Liver (tissue), 9 donors: ENCODE results near the gene PLCB3. TPM values are rescaled to one million over a fixed set of nuclear protein-coding genes. Genes with fewer than 3 reads are reported as not detected.

Source experiments
- DNase-seq: peaks from one replicate; pipeline ENCODE4 v3.0.0-alpha.2; 2017; ENCODE audit warnings: low spot score
- H3K27ac ChIP-seq, 2 donors: one replicate each; pipeline ENCODE4 v1.7.0; 2013; ENCODE audit warnings: inconsistent platforms in 2 of 2, low read length in 2 of 2, control low read depth in 1 of 2, low read depth in 1 of 2, mild to moderate bottlenecking in 1 of 2
- H3K27me3 ChIP-seq, 4 donors: one replicate each; pipeline versions ENCODE4 v1.6.1 to v1.7.0; 2013; ENCODE audit warnings: low read length in 3 of 4, inconsistent platforms in 1 of 4, mild to moderate bottlenecking in 1 of 4, moderate library complexity in 1 of 4; ENCODE audit not compliant: control insufficient read depth in 4 of 4, insufficient read depth in 4 of 4
- H3K36me3 ChIP-seq, 4 donors: one replicate each; pipeline versions ENCODE4 v1.6.1 to v1.7.0; 2013; ENCODE audit warnings: low read length in 3 of 4, mild to moderate bottlenecking in 3 of 4, low read depth in 1 of 4, moderate library complexity in 1 of 4; ENCODE audit not compliant: control insufficient read depth in 4 of 4, insufficient read depth in 3 of 4
- H3K4me1 ChIP-seq, 4 donors: one replicate each; pipeline versions ENCODE4 v1.6.1 to v1.7.0; 2013; ENCODE audit warnings: low read length in 3 of 4, mild to moderate bottlenecking in 3 of 4, moderate library complexity in 1 of 4; ENCODE audit not compliant: control insufficient read depth in 4 of 4, insufficient read depth in 4 of 4
- H3K4me3 ChIP-seq, 3 donors: one replicate each; pipeline versions ENCODE4 v1.6.1 to v1.7.0; 2013; ENCODE audit warnings: low read length in 3 of 3, control low read depth in 1 of 3, low read depth in 1 of 3, mild to moderate bottlenecking in 1 of 3
- H3K9ac ChIP-seq, 2 donors: one replicate each; pipeline ENCODE4 v1.7.0; 2013; ENCODE audit warnings: low read length in 2 of 2, mild to moderate bottlenecking in 2 of 2, moderate library complexity in 2 of 2, control low read depth in 1 of 2, low read depth in 1 of 2
- H3K9me3 ChIP-seq, 4 donors: one replicate each; pipeline versions ENCODE4 v1.6.1 to v1.7.0; 2013; ENCODE audit warnings: low read length in 3 of 4; ENCODE audit not compliant: control insufficient read depth in 4 of 4
- CTCF ChIP-seq: fragments of 150-350 bp; IDR thresholded peaks from 2 replicates; pipeline ENCODE4 v1.5.1; 2017; ENCODE audit warnings: improper control_type of control experiment, low read depth, low read length; ENCODE audit not compliant: missing input control
- FOXA1 ChIP-seq: IDR thresholded peaks from 2 replicates; pipeline ENCODE4 v1.6.1; 2016; ENCODE audit warnings: antibody characterized with exemption
- FOXA2 ChIP-seq: IDR thresholded peaks from 2 replicates; pipeline ENCODE4 v1.6.1; 2016; ENCODE audit warnings: antibody characterized with exemption
- GABPA ChIP-seq, 2 donors: IDR thresholded peaks in 1 of 2; conservative IDR thresholded peaks in 1 of 2; 2 replicates each; pipeline ENCODE4 v1.6.1; 2016; ENCODE audit warnings: antibody characterized with exemption in 2 of 2, mild to moderate bottlenecking in 1 of 2, moderate library complexity in 1 of 2
- HNF4G ChIP-seq: IDR thresholded peaks from 2 replicates; pipeline ENCODE4 v1.6.1; 2016; ENCODE audit warnings: antibody characterized with exemption
- JUND ChIP-seq, 2 donors: IDR thresholded peaks; 2 replicates each; pipeline ENCODE4 v1.6.1; 2016; ENCODE audit warnings: antibody characterized with exemption in 2 of 2
- MAX ChIP-seq: IDR thresholded peaks from 2 replicates; pipeline ENCODE4 v1.6.1; 2016; ENCODE audit warnings: antibody characterized with exemption
- RAD21 ChIP-seq, 2 donors: IDR thresholded peaks; 2 replicates each; pipeline ENCODE4 v1.6.1; 2016; ENCODE audit warnings: antibody characterized with exemption in 2 of 2, mild to moderate bottlenecking in 2 of 2
- REST ChIP-seq: IDR thresholded peaks from 2 replicates; pipeline ENCODE4 v1.6.1; 2016; ENCODE audit warnings: antibody characterized with exemption, mild to moderate bottlenecking
- RXRA ChIP-seq, 2 donors: IDR thresholded peaks; 2 replicates each; pipeline ENCODE4 v1.6.1; 2017 to 2018; ENCODE audit warnings: antibody characterized with exemption in 2 of 2, mild to moderate bottlenecking in 1 of 2
- SP1 ChIP-seq: IDR thresholded peaks from 2 replicates; pipeline ENCODE4 v1.6.1; 2018; ENCODE audit warnings: antibody characterized with exemption, mild to moderate bottlenecking
- TAF1 ChIP-seq: conservative IDR thresholded peaks from 2 replicates; pipeline ENCODE4 v1.6.1; 2016; ENCODE audit warnings: antibody characterized with exemption, mild to moderate bottlenecking
- YY1 ChIP-seq: IDR thresholded peaks from 2 replicates; pipeline ENCODE4 v1.6.1; 2016; ENCODE audit warnings: antibody characterized with exemption, mild to moderate bottlenecking
- WGBS: extraction: QIAGEN DNeasy Blood & Tissue Kit; methylation state at CpG from one replicate; pipeline ENCODE4 v1.1.7; 2013; 5-methylcytosine and 5-hydroxymethylcytosine counted together
- polyA plus RNA-seq, 2 donors: library from polyadenylated mRNA; stranded (reverse) in 1 of 2; unstranded in 1 of 2; fragments of 200-250 nt in 1 of 2; fragments of >200 nt in 1 of 2; fragmentation: Nextera tagmentation in 1 of 2; extraction: Ambion mirVana in 1 of 2; gene quantifications; one replicate each; pipeline versions ENCODE4 v1.2.1 to v1.2.3, GENCODE V29; 2013 to 2015
- total RNA-seq, 2 donors: library from RNA; depleted of rRNA; stranded (reverse); fragments of >200 nt; gene quantifications; one replicate each; pipeline ENCODE4 v1.2.3, GENCODE V29; 2014
- donor health status: healthy.
- donor health status: healthy.
- donor health status: healthy.
- donor health status: healthy.
- donor health status: healthy.

The PLCB3 gene
- total and polyA plus RNA-seq, 4 donors = 0.79 to 8.5 (median 5.4) TPM

GRCh38 chr11:64234647-64235379, 16.5 kb upstream of the PLCB3 start:
- TF ChIP-seq FOXA2 = no peak
- TF ChIP-seq JUND (IDR thresholded peaks at IDR 0.05) = no peak
- TF ChIP-seq MAX = no peak
- no peak for TF ChIP-seq CTCF
- TF ChIP-seq RXRA (IDR thresholded peaks at IDR 0.05) = no peak
- no peak for TF ChIP-seq SP1
- TF ChIP-seq GABPA (IDR thresholded peaks at IDR 0.05 in 1 of 2, conservative IDR thresholded peaks at IDR 0.05 in 1 of 2) = no peak
- TF ChIP-seq HNF4G = no peak
- no peak for TF ChIP-seq YY1
- no peak for TF ChIP-seq RAD21 (IDR thresholded peaks at IDR 0.05)
- no peak for TF ChIP-seq FOXA1
- TF ChIP-seq TAF1 = no peak
- Histone ChIP-seq H3K9me3 (no peaks in the 10 kb centered on the region), H3K9ac (no peak overlapping the region), H3K27ac (peak overlapping the region; percentile 62 to 72), H3K4me1 (peaks cover 21 to 50% (median 36%) of the 10 kb centered on the region in 4 donors), H3K4me3 (peak overlapping the region in 2 of 3 donors; percentile 44 to 75), H3K27me3 (no peaks in the 10 kb centered on the region), H3K36me3 (no peaks in the 10 kb centered on the region)
- DNase-seq = no peak
- 1% methylated on average over 80 of the region's 80 CpGs for WGBS

- peak overlapping the region; percentile 37 to 62 for H3K27ac ChIP-seq
- no peaks in the 10 kb centered on the region for H3K9me3 ChIP-seq
- no peak for DNase-seq
- no peaks in the 10 kb centered on the region for H3K36me3 ChIP-seq
- no peaks in the 10 kb centered on the region for H3K27me3 ChIP-seq
- peak overlapping the region in 2 of 3 donors; percentile 44 to 75 for H3K4me3 ChIP-seq
- 92% methylated on average over 12 of the region's 12 CpGs for WGBS
- no peak overlapping the region for H3K9ac ChIP-seq
- no peak for TF ChIP-seq REST
- no peak for TF ChIP-seq FOXA1
- no peak for TF ChIP-seq FOXA2
- TF ChIP-seq SP1 = no peak
- TF ChIP-seq HNF4G = no peak
- TF ChIP-seq MAX = no peak
- peaks cover 21 to 54% (median 39%) of the 10 kb centered on the region in 4 donors for H3K4me1 ChIP-seq
These were observed 15.7 kb upstream of the PLCB3 start for GRCh38 chr11:64235437-64236161.
